Neural crest cell (in vitro differentiated cells): ENCODE results near the gene THRB. TPM values are rescaled to one million over a fixed set of nuclear protein-coding genes. Genes with fewer than 3 reads are reported as not detected.

Experiments used
- DNase-seq: peaks from one replicate; pipeline ENCODE4 v3.0.0; 2021; ENCODE audit warnings: low read depth, mixed read lengths, low spot score
- H3K27ac Mint-ChIP-seq: one replicate; pipeline ENCODE4 v1.8.0; 2021; ENCODE audit warnings: mild to moderate bottlenecking, mixed read lengths; ENCODE audit not compliant: unreplicated experiment
- H3K27me3 Mint-ChIP-seq: 2 replicates; pipeline ENCODE4 v1.8.0; 2021; ENCODE audit warnings: low read depth, mild to moderate bottlenecking, mixed read lengths
- H3K36me3 Mint-ChIP-seq: 2 replicates; pipeline ENCODE4 v1.8.0; 2021; ENCODE audit warnings: low read depth, mild to moderate bottlenecking, mixed read lengths
- H3K4me1 Mint-ChIP-seq: 2 replicates; pipeline ENCODE4 v1.8.0; 2021; ENCODE audit warnings: mixed read lengths
- H3K4me3 Mint-ChIP-seq: one replicate; pipeline ENCODE4 v1.8.0; 2021; ENCODE audit warnings: mild to moderate bottlenecking, mixed read lengths
- H3K9me3 Mint-ChIP-seq: 2 replicates; pipeline ENCODE4 v1.8.0; 2021; ENCODE audit warnings: mixed read lengths
- total RNA-seq: library from RNA; stranded (reverse); gene quantifications from 2 replicates; pipeline ENCODE4 v1.2.1, GENCODE V29; 2021
- TF ChIP-seq, protein P1 (sequence below): fragments of 200-600 bp; sonication (generic); conservative IDR thresholded peaks from 2 replicates; pipeline ENCODE4 v1.5.0; 2021; ENCODE audit warnings: antibody characterized with exemption, mild to moderate bottlenecking

Gene THRB
- total RNA-seq, 1 donor from 2014 or later: 0.65 TPM

DNA sequence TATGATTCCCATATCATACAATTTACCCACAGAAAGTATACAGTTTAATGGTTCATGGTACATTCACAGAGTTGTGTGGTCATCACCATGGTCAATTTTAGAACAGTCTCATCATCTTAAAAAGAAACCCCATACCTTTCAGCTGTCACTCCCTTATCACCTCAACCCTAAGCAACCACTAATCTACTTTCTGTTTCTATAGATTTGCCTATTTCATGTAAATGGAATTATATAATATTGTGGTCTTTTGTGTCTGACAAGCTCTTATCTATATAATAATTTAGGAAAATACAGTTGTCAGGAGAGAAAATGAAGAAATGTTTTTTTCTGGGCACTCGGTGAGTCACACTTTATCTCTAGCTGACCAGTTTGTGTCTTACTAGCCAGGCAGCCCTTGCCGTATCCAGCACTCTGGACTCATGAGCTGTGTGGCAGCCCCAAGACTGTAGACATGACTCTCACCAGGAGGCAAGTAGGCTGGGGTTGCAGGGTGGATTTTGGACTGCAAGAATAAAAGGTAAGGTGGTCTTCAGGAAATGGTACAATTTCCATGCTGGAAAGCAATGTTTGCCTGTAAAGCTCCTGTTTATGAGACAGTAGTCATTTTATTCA lies 234.6 kb downstream of the THRB start:
- Mint-ChIP-seq H3K27ac (no peak overlapping the region), H3K9me3 (peaks cover 4% of the 10 kb centered on the region), H3K27me3 (no peaks in the 10 kb centered on the region), H3K4me1 (no peaks in the 10 kb centered on the region), H3K4me3 (no peak overlapping the region), H3K36me3 (no peaks in the 10 kb centered on the region)
- TF ChIP-seq, protein P1, sequence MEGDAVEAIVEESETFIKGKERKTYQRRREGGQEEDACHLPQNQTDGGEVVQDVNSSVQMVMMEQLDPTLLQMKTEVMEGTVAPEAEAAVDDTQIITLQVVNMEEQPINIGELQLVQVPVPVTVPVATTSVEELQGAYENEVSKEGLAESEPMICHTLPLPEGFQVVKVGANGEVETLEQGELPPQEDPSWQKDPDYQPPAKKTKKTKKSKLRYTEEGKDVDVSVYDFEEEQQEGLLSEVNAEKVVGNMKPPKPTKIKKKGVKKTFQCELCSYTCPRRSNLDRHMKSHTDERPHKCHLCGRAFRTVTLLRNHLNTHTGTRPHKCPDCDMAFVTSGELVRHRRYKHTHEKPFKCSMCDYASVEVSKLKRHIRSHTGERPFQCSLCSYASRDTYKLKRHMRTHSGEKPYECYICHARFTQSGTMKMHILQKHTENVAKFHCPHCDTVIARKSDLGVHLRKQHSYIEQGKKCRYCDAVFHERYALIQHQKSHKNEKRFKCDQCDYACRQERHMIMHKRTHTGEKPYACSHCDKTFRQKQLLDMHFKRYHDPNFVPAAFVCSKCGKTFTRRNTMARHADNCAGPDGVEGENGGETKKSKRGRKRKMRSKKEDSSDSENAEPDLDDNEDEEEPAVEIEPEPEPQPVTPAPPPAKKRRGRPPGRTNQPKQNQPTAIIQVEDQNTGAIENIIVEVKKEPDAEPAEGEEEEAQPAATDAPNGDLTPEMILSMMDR: no peak
- DNase-seq: no peak

DNA sequence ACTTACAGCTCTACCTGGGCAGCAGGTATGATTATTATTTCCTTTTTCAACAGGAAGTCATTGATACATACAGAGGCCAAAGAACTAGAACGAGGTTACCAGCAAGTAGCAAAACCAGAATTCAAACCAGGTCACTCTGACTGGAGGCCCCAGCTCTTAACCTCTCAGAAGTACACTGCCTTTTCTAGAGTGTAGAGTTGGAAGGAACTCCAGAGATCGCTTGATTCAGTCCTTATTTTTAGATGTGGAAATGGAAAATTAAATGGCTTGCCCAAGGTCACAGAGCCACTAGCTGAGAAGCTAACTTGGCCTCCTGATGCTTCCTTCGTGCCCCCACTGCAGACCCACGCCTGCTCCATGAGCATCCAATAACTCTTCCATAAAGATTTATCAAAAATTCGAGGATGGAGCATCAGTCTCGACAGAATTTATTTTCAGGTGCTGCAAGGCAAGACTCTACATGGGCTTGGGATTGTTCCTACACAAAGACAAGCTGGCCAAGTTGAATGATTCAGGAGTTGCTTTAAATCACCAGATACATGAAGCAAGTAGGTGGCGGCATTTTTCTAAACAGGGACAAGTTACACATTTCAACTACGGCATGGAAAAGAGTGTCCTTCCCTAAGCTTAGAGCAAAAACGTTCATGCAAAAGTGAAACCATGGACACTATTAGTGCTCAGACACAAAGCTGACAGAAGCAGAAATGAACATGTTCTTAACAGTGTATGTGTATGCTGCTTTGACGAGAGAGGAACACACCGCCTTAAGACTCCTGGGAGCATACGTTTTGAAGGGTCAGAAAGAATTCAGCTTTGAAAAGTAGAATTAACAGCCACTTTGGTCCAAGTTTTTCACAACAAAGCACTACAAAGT lies 235.7 kb downstream of the THRB start:
- H3K9me3 Mint-ChIP-seq: no peaks in the 10 kb centered on the region
- no peaks in the 10 kb centered on the region for H3K36me3 Mint-ChIP-seq
- H3K4me1 Mint-ChIP-seq: no peaks in the 10 kb centered on the region
- no peak overlapping the region for H3K27ac Mint-ChIP-seq
- no peak overlapping the region for H3K4me3 Mint-ChIP-seq
- no peak for DNase-seq
- H3K27me3 Mint-ChIP-seq: no peaks in the 10 kb centered on the region
- TF ChIP-seq, protein P1: no peak

DNA sequence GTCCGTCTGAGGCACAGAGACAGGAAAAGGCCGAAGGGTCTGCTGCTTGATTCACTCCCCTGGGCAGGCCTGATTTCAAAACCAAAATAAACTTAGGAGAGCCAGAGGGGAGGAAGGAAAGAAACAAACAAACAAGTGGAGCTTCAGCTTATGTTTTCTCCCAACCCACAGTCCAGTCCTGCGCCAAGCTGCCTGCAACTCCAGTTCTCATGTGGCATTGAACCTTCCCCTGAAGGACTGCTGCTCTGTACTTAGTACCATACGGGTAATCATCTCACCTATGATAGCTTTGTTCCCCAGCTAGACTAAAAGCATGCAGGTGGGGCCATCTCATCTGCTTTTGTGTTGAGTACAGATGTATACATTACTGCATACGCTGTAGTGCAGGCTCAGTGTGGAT lies 236.4 kb downstream of the THRB start:
- Mint-ChIP-seq H3K4me1 (no peaks in the 10 kb centered on the region), H3K27me3 (no peaks in the 10 kb centered on the region), H3K9me3 (no peaks in the 10 kb centered on the region), H3K4me3 (no peak overlapping the region), H3K36me3 (no peaks in the 10 kb centered on the region), H3K27ac (no peak overlapping the region)
- TF ChIP-seq, protein P1: no peak
- no peak for DNase-seq

DNA sequence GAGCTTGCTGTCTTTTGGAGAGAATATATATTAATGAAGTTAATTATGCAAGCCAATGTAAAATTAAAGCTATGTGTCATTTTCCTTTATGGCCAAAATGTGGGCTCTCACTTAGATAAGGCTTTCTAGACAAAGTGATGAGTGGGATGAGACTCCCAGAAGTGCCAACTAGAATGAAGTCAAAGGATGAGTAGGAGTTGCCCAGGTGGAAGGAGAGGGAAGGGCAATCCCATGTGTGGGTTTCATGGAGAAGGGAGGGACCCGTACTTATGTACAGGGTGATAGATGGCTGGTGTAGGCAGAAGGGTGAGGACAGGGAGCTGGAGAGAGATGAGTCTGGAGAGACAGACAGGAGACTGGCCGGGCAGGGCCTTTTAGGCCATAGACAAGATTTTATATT lies 239.2 kb downstream of the THRB start:
- Mint-ChIP-seq H3K4me1 (no peaks in the 10 kb centered on the region), H3K27me3 (no peaks in the 10 kb centered on the region), H3K36me3 (no peaks in the 10 kb centered on the region), H3K9me3 (no peaks in the 10 kb centered on the region), H3K27ac (no peak overlapping the region), H3K4me3 (no peak overlapping the region)
- TF ChIP-seq, protein P1: no peak
- no peak for DNase-seq

DNA sequence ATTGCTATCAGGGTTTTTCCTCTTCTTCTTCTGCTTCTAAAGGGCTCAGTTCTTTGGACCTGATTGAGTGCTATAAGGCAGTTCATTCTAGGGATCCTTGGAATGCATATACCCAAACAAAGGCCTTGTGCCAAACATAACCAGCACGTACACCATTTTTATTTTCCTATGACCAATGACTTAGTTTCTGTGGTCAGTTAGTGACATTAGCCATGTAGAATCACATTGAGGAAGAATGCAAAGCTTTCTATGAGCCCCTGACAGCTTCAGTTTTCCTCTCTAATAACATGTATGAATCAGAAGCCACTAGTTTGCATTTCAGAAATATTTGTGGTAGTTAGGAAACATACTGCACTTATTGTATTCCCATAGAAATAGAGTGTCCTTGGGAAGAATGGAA lies 240.0 kb downstream of the THRB start:
- Mint-ChIP-seq H3K4me1 (no peaks in the 10 kb centered on the region), H3K27ac (no peak overlapping the region), H3K4me3 (no peak overlapping the region), H3K36me3 (no peaks in the 10 kb centered on the region), H3K9me3 (no peaks in the 10 kb centered on the region), H3K27me3 (no peaks in the 10 kb centered on the region)
- TF ChIP-seq, protein P1: no peak
- no peak for DNase-seq
